NCI-H2196 treated with DMSO at 0.1 percent for 48 hours (cell line): ENCODE measurements around the gene CCDC57.

ENCODE experiments used
- DNase-seq: peaks from one replicate; lab custom pipeline; 2025; ENCODE audit not compliant: unreplicated experiment; lab: John Stamatoyannopoulos, UW

Gene CCDC57

DNA sequence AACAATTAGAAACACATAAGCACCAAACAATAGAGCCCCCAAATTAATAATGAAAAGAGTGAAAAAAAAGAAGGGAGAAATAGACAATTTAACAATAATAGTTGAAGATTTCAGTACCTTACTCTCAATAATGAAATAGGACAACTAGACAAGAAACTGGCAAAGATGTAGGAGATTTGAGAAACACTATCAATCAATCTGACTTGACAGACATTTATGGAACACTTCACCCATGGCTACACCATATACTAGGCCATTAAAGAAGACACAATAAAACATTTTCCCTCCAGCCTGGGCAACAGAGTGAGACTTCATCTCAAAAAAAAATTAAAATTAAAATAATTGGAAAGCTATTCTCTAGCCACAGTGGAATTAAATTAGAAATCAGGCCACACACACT, 142.0 kb downstream of the CCDC57 start:
- no peak for DNase-seq

DNA sequence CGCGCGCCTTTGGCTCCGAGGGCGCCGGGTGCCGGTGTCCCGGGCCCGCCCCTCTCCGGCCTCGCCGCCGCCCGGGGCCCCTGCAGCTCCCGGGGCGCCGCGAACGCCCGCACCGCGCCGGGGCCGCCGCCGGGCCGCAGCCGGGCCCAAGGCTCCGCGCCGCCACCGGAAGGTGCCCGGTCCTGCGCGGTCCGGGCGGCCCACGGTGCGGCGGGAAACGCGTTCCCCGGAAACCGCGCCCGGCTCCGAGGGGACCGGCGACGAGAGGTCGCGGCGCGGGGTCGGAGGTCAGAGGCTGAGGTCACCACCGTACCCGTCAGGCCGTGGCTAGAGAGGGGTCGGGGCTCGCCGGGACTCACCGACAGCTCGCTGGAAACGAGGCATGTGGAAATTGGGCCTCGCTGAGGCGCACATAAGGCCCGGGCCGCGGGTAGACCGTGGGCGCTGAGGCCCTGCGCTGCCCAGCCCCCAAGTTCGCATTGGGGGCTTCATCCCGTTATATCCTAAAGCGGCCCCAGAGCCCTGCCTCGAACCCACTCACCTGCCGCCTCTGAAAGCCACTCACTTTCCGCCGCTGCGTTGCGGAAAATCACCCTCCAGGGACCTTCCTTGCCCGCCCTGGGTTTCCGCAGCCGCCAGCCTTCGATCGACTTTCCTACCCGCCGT, 146.9 kb downstream of the CCDC57 start, which contains the start of gene DUS1L:
DUS1L (minus strand) TSS at position 167 of the 666 bp plus-strand sequence. CDS start 745 bp downstream, outside the sequence.
- peak; percentile 23 for DNase-seq

- DNase-seq = no peak
Measured at GRCh38 chr17:82065193-82065637, 147.4 kb downstream of the CCDC57 start.

DNA sequence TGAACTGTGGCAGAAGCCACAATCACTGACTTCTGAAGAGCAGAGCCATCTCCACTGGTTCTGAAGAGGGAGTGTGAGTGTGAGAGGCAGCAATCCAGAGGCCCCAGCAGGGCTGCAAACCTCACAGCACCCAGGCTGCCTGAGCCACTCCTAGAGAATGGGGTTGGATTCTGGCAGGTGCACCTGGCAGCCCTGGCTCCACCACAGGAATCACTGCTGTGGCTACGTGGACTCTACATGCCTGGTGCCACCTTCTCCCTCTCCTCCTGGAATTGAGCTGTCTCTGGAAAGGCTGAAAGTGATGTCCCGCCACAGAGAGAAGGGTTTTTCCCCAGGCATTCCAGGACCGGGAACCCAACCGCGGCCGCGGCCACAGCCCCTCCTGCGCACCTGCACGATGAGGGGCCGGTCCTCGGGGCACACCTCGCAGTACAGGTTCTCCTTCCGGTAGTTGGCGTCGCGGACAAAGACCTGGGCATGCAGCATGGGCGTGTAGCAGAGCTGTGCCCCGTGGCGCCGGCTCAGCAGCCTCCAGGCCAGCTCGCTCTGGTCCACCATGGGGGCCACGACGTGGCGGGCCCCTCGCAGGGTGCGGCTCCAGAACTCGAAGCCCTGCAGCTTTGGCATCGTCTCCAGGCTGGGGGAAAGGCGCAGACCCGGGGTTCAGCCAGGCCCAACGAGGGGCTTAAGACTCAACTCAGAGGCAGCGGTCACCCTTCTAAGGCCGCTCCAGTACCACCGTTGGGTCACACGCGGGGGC, 148.0 kb downstream of the CCDC57 start:
- DNase-seq = peak; percentile 42

DNA sequence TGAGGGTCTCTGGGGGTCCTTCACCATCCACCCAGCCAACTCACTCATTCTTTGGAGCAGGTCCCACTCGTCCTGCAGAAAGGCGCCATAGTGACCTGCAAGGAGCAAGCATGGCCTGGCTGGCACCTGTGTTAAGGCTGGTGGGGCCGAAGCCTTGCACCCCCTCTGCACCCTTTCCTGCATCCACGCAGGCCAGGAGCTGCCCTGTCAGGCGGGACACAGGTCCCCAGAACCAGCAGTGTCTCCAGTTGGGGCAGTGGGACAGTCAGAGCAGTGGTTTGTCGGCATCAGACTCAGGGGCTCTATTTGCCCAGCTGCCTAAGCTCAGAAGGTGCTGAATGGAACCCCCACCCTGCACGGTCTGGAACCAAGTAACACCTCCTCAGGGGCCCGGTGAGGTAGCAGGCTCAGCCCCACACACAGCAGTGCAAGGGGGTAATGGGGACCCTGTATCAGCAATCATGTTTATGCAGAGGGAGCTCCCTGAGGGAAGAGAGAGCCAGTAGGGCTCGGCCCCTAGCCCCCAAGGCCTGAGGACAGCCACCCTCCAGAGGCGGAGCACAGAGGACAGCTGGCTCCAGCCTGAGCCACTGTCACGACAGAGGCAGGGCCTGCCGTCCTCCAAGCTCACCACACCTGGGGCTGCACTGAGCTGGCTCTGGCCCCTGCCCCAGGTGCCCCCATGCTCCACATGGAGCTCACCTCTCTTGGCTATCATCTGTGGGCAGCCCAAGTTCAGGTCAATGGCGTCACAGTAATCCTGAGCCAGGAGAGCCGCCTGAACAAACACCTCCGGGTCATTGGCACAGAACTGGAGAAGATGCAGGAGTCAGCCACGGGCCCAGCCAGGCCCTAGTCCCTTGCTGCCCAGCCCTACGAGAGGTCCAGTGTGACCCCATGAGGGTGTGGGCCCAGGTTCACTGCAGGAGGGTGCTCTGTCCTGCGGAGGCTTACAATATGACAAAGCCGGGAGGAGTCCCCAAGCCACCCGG, 148.9 kb downstream of the CCDC57 start:
- DNase-seq = no peak

DNA sequence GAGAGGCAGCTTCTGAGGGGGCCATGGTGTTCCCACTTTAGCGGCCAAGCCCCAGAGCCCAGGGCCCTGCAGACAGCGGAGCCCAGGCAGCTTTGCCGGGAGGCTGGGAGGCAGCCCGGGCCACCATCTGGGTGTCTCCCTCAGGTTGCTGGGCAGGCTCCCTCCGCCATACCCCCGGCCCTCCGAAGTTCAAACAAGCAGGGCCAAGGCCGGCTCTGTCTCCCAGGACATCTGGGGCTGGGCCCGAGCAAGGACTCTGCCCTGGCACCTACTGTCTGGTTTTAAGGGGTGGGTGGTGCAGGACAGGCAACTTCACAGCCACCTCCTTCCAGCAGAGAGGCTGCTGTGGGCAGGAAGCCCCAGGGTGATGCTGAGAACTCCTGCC, 149.7 kb downstream of the CCDC57 start:
- DNase-seq = no peak

GRCh38 chr17:82062076-82062983, 150.3 kb downstream of the CCDC57 start:
- DNase-seq = no peak

DNA sequence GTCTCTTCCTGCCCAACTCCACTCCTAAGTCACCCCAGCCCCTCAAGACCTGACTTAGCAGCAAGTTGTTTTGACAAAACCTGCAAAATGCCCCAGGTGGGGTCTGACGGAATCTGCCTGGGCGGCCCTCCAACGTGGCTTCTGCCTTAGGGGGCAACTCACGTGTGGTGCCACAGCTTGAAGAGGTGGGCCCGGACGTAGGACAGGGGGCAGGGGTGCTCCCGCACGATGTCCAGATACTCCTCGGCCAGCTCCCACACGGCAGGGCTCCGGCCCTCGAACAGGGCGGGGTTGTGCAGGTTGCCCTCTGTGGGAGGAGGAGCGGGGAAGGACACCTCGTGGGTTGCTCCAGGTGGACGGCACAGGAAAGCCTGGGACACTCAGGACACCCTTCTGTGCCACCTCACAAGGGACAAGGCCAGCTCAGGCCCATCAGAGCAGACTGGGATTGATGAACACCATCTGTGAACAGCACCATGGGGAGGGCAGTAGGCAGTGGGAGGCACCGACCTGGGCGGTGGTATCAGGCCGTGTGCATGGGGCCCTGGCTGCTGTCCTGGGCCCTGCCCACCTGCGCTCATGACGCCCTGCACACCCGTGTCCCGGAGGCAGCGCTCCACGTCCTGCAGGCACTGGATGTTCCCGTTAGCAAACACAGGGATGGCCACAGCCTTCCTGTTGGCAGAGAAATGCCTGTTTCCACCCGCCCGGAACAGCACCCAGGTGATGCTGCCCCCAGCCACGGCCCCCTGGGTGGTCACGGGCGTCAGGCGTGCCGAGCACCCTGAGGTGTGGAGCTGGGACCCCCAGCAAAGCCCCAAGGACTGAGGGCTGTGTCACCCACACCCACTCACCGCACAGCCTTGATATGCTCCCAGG, 151.4 kb downstream of the CCDC57 start:
- no peak for DNase-seq

GRCh38 chr17:82060614-82061013, 152.0 kb downstream of the CCDC57 start:
- DNase-seq = no peak

DNA sequence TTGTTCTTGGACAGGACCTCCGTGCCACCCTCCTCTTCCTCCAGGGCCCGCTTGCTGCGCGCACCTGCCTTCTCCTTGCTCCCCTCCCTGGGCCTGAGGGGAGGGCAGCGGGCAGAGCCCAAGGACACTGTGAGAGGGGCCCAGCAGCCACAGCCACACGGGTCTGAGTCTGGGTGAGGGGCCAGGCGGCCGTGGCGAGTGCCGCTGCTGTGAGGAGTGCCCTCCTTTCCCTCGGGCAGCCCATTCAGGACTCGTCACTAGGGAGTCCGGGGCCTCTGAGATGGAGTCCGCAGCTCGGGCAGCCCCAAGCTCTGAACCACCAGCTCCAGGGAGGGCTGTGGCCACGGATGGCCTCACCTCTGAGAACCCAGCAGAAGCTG, 152.7 kb downstream of the CCDC57 start:
- DNase-seq = no peak

- DNase-seq = no peak
Measured at GRCh38 chr17:82059272-82060000, 153.2 kb downstream of the CCDC57 start.

DNA sequence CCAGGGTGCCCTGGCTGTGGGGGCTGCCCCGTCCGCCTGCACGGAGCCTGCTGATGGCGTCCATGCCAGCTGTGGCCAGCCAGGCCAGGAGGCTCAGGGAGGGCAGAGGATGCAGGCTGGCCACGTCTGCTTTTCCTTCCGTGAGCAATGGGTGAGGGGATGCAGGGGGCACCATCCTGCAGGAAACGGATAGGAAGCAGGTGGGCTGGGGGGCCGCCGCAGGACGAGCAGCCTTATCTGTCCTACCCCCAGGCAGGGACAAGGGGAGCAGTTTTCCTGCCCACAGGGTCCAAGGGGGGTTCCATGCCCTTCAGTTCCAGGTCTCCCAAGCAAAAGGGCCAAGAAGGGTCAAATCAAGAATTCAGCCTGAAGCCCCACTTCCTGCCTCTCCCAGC, 153.8 kb downstream of the CCDC57 start:
- no peak for DNase-seq

DNA sequence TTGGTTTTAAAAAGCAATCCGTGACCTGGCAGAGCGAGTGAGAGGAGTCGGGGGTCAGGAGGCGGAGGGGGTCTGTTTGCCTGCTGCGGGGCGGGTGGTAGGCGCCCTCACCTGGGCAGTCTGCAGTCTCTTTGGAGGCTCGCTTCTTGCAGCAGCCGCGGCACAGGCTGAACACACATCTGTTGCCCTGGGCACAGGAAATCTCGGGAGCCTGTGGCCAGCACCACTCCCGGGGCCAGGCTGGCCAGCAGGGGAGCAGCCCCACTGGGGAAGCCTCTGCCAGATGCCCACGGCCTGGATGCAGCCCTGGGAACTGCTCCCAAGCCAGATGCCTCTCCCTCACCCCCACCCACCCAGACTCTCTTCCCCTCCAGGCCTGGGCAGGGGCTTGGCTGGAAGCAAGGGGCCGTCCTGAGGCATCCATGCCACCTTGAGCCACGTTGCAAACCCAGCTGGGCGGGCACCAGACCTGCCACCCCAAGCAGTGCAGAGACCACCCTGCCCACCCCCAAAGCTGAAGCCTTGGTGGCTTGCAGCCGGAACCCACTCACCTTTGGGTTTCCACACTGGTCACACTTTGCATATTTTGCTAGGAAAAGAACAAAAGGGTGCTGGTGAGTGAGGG, 154.3 kb downstream of the CCDC57 start:
- no peak for DNase-seq

GRCh38 chr17:82056729-82057621, 155.7 kb downstream of the CCDC57 start:
- DNase-seq = no peak

- no peak for DNase-seq
Measured at GRCh38 chr17:82055965-82056728, 156.5 kb downstream of the CCDC57 start.
